OCI-LY7 (cell line): ENCODE results near the gene MS4A8. TPM values are rescaled to one million over a fixed set of nuclear protein-coding genes. Genes with fewer than 3 reads are reported as not detected.
A peak's percentile ranks its signal among the peaks of the same experiment; 100 is the strongest.

Experiments used
- BruUV-seq: library from RNA; stranded (reverse); fragments of 400-500 nt; replicated peaks from 2 replicates; lab custom pipeline; 2021; lab: Mats Ljungman, UMichigan
- CTCF ChIA-PET: fragments of 300-600 bp; sonication (Branson Sonifier 250); formaldehyde crosslinking; loops from one replicate; lab custom pipeline; 2022; ENCODE audit warnings: antibody characterized with exemption; ENCODE audit not compliant: unreplicated experiment; lab: Charles Lee
- POLR2A ChIA-PET: fragments of 300-600 bp; sonication (Branson Sonifier 250); formaldehyde crosslinking; loops from one replicate; lab custom pipeline; 2022; ENCODE audit warnings: antibody characterized with exemption; lab: Charles Lee
- DNase-seq: peaks from one replicate; pipeline ENCODE4 v3.0.0-alpha.2; 2015; ENCODE audit warnings: low spot score
- H2AFZ ChIP-seq: fragments of 200-600 bp; sonication (generic), shearing (Covaris generic); 2 replicates; pipeline ENCODE4 v1.6.1; 2014; ENCODE audit warnings: mild to moderate bottlenecking, antibody characterized with exemption, low read length, moderate library complexity
- H3K27ac ChIP-seq: fragments of 200-600 bp; sonication (generic); 2 replicates; pipeline ENCODE4 v1.5.1; 2014; ENCODE audit warnings: mixed run types, low read depth, mild to moderate bottlenecking, moderate library complexity, low read length, inconsistent platforms; ENCODE audit not compliant: poor library complexity, severe bottlenecking
- H3K36me3 ChIP-seq: fragments of 200-600 bp; sonication (generic); 2 replicates; pipeline ENCODE4 v1.6.1; 2014; ENCODE audit warnings: mild to moderate bottlenecking, antibody characterized with exemption, low read length, moderate library complexity, mixed read lengths; ENCODE audit not compliant: insufficient read depth
- H3K4me1 ChIP-seq: fragments of 200-600 bp; sonication (generic); 2 replicates; pipeline ENCODE4 v1.5.1; 2014; ENCODE audit warnings: mild to moderate bottlenecking, low read length; ENCODE audit not compliant: insufficient read depth, poor library complexity, severe bottlenecking
- H3K4me2 ChIP-seq: fragments of 200-600 bp; sonication (generic); 2 replicates; pipeline ENCODE4 v1.6.1; 2014; ENCODE audit warnings: mild to moderate bottlenecking, low read length
- H3K4me3 ChIP-seq: fragments of 200-600 bp; sonication (generic); 2 replicates; pipeline ENCODE4 v1.5.1; 2014; ENCODE audit warnings: mild to moderate bottlenecking, low read depth, low read length; ENCODE audit not compliant: poor library complexity, severe bottlenecking
- H3K79me2 ChIP-seq: fragments of 200-600 bp; sonication (generic); 2 replicates; pipeline ENCODE4 v1.6.1; 2016; ENCODE audit warnings: low read depth, mild to moderate bottlenecking, low read length, moderate library complexity, mixed read lengths; ENCODE audit not compliant: insufficient read depth
- H3K9me2 ChIP-seq: fragments of 200-600 bp; sonication (generic); 2 replicates; pipeline ENCODE4 v1.6.1; 2016; ENCODE audit warnings: mild to moderate bottlenecking, low read length, mixed read lengths; ENCODE audit not compliant: insufficient read depth
- H3K9me3 ChIP-seq: fragments of 200-600 bp; sonication (generic); 2 replicates; pipeline ENCODE4 v1.6.1; 2014; ENCODE audit warnings: mild to moderate bottlenecking, mixed run types, low read length, mixed read lengths
- H4K20me1 ChIP-seq: fragments of 200-600 bp; sonication (generic); 2 replicates; pipeline ENCODE4 v1.6.1; 2014; ENCODE audit warnings: mild to moderate bottlenecking, antibody characterized with exemption, low read length, moderate library complexity, mixed read lengths; ENCODE audit not compliant: insufficient read depth
- CTCF ChIP-seq: fragments of 200-600 bp; sonication (generic); conservative IDR thresholded peaks from 2 replicates; pipeline ENCODE4 v1.5.1; 2014; ENCODE audit warnings: mild to moderate bottlenecking, antibody characterized with exemption, low read length, moderate library complexity, mixed read lengths
- EZH2phosphoT487 ChIP-seq: fragments of 200-600 bp; sonication (generic); IDR thresholded peaks from 2 replicates; pipeline ENCODE4 v1.6.1; 2018; ENCODE audit warnings: low read depth, borderline replicate concordance, mild to moderate bottlenecking, mixed run types, antibody characterized with exemption, low read length, moderate library complexity, mixed read lengths
- intact Hi-C: fragments of 100-400 bp; cut with micrococcal nuclease; formaldehyde crosslinking; loops from one replicate; pipeline ENCODE4 v1.10.0; 2022; ENCODE audit not compliant: unreplicated experiment
- total RNA-seq, 2 experiments: library from RNA; depleted of rRNA in 1 of 2; stranded (reverse); fragments of >200 nt in 1 of 2; shearing (Covaris generic) in 1 of 2; gene quantifications; 2 replicates each; pipeline ENCODE4 v1.2.3, GENCODE V29; 2014 to 2022

Gene MS4A8
- total RNA-seq, 2 experiments from 2014 or later = not detected

- Histone ChIP-seq H2AFZ (no peak overlapping the region), H3K4me2 (no peak overlapping the region), H3K4me3 (no peak overlapping the region), H4K20me1 (no peaks in the 10 kb centered on the region), H3K9me3 (no peaks in the 10 kb centered on the region), H3K9me2 (no peaks in the 10 kb centered on the region), H3K79me2 (no peaks in the 10 kb centered on the region), H3K27ac (no peak overlapping the region), H3K36me3 (no peaks in the 10 kb centered on the region), H3K4me1 (no peaks in the 10 kb centered on the region)
- DNase-seq = no peak
- no TSS peak for BruUV-seq
- intact Hi-C loops = loop anchor here (10.0 kb wide), 1 partner anchor 409 kb away; no protein-coding TSS in a partner anchor
- TF ChIP-seq EZH2phosphoT487 = no peak
- no peak for TF ChIP-seq CTCF
- CTCF ChIA-PET = no interaction called here
- POLR2A ChIA-PET = interaction anchor here (1.4 kb wide), 1 partner anchor 47 kb away, joined by 3 read pairs; no protein-coding TSS in a partner anchor
These were observed 53.9 kb downstream of the MS4A8 start for GRCh38 chr11:60753309-60753708.

GRCh38 chr11:60754887-60755286 lies 55.5 kb downstream of the MS4A8 start:
- no peaks in the 10 kb centered on the region for H3K4me1 ChIP-seq
- ChIA-PET CTCF (no interaction called here), POLR2A (no interaction called here)
- no peak for DNase-seq
- H3K4me2 ChIP-seq = no peak overlapping the region
- no peak overlapping the region for H3K4me3 ChIP-seq
- H4K20me1 ChIP-seq = no peaks in the 10 kb centered on the region
- no peak for TF ChIP-seq CTCF
- TF ChIP-seq EZH2phosphoT487 = no peak
- H3K36me3 ChIP-seq = no peaks in the 10 kb centered on the region
- H3K79me2 ChIP-seq = no peaks in the 10 kb centered on the region
- no peak overlapping the region for H2AFZ ChIP-seq
- no peak overlapping the region for H3K27ac ChIP-seq
- BruUV-seq = no TSS peak
- no peaks in the 10 kb centered on the region for H3K9me3 ChIP-seq
- intact Hi-C loops = loop anchor here (10.0 kb wide), 1 partner anchor 410 kb away; no protein-coding TSS in a partner anchor
- no peaks in the 10 kb centered on the region for H3K9me2 ChIP-seq

GRCh38 chr11:60756307-60757032 lies 57.1 kb downstream of the MS4A8 start, which contains the start of gene MS4A15:
TSS of gene MS4A15 (plus strand) at chr11:60756867. CDS start at chr11:60763734, 6,867 bp downstream.
- Histone ChIP-seq H3K4me1 (no peaks in the 10 kb centered on the region), H3K4me2 (no peak within 1 kb of the TSS), H3K9me2 (no peaks in the 10 kb centered on the region), H3K4me3 (no peak within 1 kb of the TSS), H4K20me1 (no peaks in the 10 kb centered on the region), H2AFZ (no peak within 1 kb of the TSS), H3K9me3 (no peaks in the 10 kb centered on the region), H3K36me3 (no peaks in the 10 kb centered on the region), H3K79me2 (no peaks in the 10 kb centered on the region), H3K27ac (no peak within 1 kb of the TSS)
- DNase-seq = peak; percentile 50
- TF ChIP-seq CTCF (peak; percentile 75), EZH2phosphoT487 (no peak)
- POLR2A ChIA-PET = interaction anchor here (1.2 kb wide), 1 partner anchor 9 kb away, joined by 5 read pairs; no protein-coding TSS in a partner anchor
- intact Hi-C loops = loop anchor here (1.0 to 10.0 kb wide), 2 partner anchors 412 to 491 kb away; no protein-coding TSS in a partner anchor
- CTCF ChIA-PET = no interaction called here
- BruUV-seq = no TSS peak
